DLD1 (cell line): ENCODE measurements around the gene KANSL2.

Source experiments
- in situ Hi-C: cut with HindIII; loops from 2 replicates; pipeline ENCODE4 v1.10.0; 2017; ENCODE audit warnings: low sequenced_read_pairs

KANSL2 gene

DNA sequence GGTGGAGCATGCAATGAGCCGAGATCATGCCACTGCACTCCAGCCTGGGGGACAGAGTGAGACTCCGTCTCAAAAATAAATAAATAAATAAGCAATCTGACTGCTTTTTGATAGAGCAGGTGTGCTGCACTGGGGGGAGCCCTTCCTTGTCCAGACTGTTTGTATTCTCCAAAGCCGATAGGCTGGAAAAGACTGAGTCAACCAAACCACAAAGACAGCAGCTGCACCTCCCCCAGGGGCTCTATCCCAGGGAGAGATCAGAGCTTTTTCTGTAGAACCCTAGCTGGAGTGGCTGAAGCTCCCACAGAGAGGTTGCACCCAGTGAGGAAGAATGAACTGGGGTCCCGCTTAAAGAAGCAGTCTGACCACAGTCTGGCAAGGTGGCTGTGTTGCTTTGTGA lies 66.4 kb downstream of the KANSL2 start:
- in situ Hi-C loops = no loop called here

- in situ Hi-C loops = no loop called here
Measured at GRCh38 chr12:48613321-48613720, 68.7 kb downstream of the KANSL2 start.
